HUES64 (cell line): ENCODE data around the gene ICOSLG.
"Not testable (repeated sequence)": the region's sequence is repeated elsewhere in the genome, so short reads cannot be mapped to it uniquely, and the experiment has no call there.

Source experiments
- H3K27ac ChIP-seq: 2 replicates; pipeline ENCODE4 v1.7.0; 2013; ENCODE audit warnings: low read depth, low read length, inconsistent platforms
- H3K27me3 ChIP-seq: 2 replicates; pipeline ENCODE4 v1.6.1; 2013; ENCODE audit warnings: mild to moderate bottlenecking, low read length; ENCODE audit not compliant: insufficient read depth
- H3K36me3 ChIP-seq: 2 replicates; pipeline ENCODE4 v1.6.1; 2013; ENCODE audit warnings: mild to moderate bottlenecking, low read length; ENCODE audit not compliant: insufficient read depth
- H3K4me1 ChIP-seq: 2 replicates; pipeline ENCODE4 v1.6.1; 2013; ENCODE audit warnings: mild to moderate bottlenecking, low read length, moderate library complexity; ENCODE audit not compliant: insufficient read depth
- H3K4me3 ChIP-seq: 2 replicates; pipeline ENCODE4 v1.5.1; 2013; ENCODE audit warnings: mild to moderate bottlenecking, low read length, moderate library complexity
- H3K9ac ChIP-seq: 2 replicates; pipeline ENCODE4 v1.6.1; 2013; ENCODE audit warnings: mild to moderate bottlenecking, low read depth, low read length
- H3K9me3 ChIP-seq: 2 replicates; pipeline ENCODE4 v1.6.1; 2013; ENCODE audit warnings: low read depth, low read length; ENCODE audit not compliant: insufficient read depth
- WGBS: fragments of 150-250, 120-280 bp; methylation state at CpG from one replicate; pipeline ENCODE4 v1.1.7; 2013; ENCODE audit warnings: missing lambda C conversion rate; 5-methylcytosine and 5-hydroxymethylcytosine counted together

The ICOSLG gene

GRCh38 chr21:44211978-44212377 is 28.8 kb downstream of the ICOSLG start:
- not testable (repeated sequence) for H3K4me3 ChIP-seq, H3K27me3 ChIP-seq, H3K4me1 ChIP-seq, H3K36me3 ChIP-seq, H3K9ac ChIP-seq, H3K27ac ChIP-seq, H3K9me3 ChIP-seq
- no CpG with 5 or more reads among the region's 2 CpGs for WGBS

DNA sequence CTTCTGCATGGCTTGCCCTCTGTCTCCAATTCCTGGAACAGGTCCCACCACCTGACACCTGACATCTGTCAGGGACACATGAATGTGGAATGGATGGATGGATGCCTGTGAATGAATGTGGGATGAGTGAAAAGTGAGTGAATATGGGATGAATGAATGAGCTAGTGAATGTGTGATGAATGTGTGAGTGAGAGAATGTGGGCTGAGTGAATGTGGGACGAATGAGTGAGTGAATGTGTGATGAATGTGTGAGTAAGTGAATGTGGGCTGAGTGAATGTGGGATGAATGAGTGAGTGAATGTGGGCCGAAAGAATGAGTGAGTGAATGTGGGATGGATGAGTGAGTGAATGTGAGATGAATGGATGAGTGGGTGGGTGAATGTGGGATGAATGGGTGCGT is 29.2 kb downstream of the ICOSLG start:
- not testable (repeated sequence) for H3K36me3 ChIP-seq, H3K9ac ChIP-seq, H3K9me3 ChIP-seq, H3K27me3 ChIP-seq, H3K4me3 ChIP-seq, H3K27ac ChIP-seq, H3K4me1 ChIP-seq
- no CpG with 5 or more reads among the region's 3 CpGs for WGBS

DNA sequence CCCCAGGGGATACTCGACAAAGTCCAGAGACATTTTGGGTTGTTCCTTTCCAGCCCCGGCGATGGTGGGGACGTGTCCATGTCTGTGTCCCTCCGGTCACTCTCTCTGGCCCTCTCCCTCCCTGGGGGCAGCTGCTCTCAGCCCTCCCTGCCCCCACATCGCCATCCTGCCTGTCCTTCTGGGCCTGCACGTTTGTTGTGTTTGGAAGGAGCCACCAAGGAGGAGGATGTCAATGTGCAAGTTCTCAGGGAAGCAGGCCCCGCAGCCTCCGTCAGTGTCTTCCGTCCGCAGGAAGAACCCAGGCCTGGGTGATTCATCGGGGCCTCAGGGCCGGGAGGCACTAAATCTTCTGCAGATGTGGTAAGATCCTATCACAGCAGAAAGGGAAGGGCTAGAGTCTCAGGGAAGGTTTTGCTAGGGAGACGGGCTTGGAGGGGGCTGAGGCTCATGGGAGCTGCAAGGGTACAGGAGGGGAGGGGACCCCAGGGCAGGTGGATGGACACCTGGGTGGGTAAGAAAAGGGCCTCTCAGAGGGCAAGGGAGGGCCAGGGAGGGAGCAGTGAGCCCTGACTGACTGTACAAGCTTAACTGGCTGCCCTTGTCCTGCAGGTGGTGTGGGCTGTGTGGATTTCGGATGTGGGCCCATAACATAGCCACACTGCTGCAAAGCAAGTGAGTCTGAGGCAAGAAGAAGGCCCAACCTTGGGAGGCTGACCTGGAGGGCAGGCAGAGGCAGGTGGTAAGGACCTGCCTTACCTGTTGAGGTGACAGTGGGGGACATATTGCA is 32.7 kb downstream of the ICOSLG start:
- not testable (repeated sequence) for H3K9ac ChIP-seq, H3K27ac ChIP-seq, H3K27me3 ChIP-seq, H3K9me3 ChIP-seq, H3K36me3 ChIP-seq, H3K4me1 ChIP-seq, H3K4me3 ChIP-seq
- WGBS: no CpG with 5 or more reads among the region's 15 CpGs

GRCh38 chr21:44206698-44207676 is 33.8 kb downstream of the ICOSLG start:
- H3K9ac ChIP-seq, H3K9me3 ChIP-seq, H3K36me3 ChIP-seq, H3K27me3 ChIP-seq, H3K4me1 ChIP-seq, H3K4me3 ChIP-seq, H3K27ac ChIP-seq: not testable (repeated sequence)
- WGBS: no CpG with 5 or more reads among the region's 33 CpGs

- not testable (repeated sequence) for H3K9ac ChIP-seq, H3K4me1 ChIP-seq, H3K4me3 ChIP-seq, H3K27ac ChIP-seq, H3K27me3 ChIP-seq, H3K36me3 ChIP-seq, H3K9me3 ChIP-seq
- WGBS: no CpG with 5 or more reads among the region's 24 CpGs
Measured at GRCh38 chr21:44206187-44206586, 34.6 kb downstream of the ICOSLG start.

GRCh38 chr21:44202590-44203299 is 38.0 kb downstream of the ICOSLG start:
- H3K4me1 ChIP-seq, H3K27ac ChIP-seq, H3K9ac ChIP-seq, H3K27me3 ChIP-seq, H3K36me3 ChIP-seq, H3K4me3 ChIP-seq, H3K9me3 ChIP-seq: not testable (repeated sequence)
- WGBS: no CpG with 5 or more reads among the region's 30 CpGs

DNA sequence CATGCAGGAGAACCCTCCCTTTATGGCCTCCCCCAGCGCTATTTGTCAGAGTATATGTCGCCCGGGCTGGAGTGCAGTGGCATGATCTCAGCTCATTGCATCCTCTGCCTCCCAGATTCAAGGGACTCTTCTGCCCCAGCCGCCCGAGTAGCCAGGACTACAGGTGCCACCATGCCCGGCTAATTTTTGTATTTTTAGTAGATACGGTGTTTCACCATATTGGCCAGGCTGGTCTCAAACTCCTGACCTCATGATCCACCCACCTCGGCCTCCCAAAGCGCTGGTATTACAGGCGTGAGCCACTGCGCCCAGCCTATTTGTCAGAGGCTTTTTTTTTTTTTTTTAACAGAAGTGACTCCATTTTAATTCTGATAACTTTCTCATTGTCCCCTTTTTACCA is 40.7 kb downstream of the ICOSLG start:
- not testable (repeated sequence) for H3K4me1 ChIP-seq, H3K36me3 ChIP-seq, H3K9ac ChIP-seq, H3K4me3 ChIP-seq, H3K27ac ChIP-seq, H3K27me3 ChIP-seq, H3K9me3 ChIP-seq
- no CpG with 5 or more reads among the region's 11 CpGs for WGBS

DNA sequence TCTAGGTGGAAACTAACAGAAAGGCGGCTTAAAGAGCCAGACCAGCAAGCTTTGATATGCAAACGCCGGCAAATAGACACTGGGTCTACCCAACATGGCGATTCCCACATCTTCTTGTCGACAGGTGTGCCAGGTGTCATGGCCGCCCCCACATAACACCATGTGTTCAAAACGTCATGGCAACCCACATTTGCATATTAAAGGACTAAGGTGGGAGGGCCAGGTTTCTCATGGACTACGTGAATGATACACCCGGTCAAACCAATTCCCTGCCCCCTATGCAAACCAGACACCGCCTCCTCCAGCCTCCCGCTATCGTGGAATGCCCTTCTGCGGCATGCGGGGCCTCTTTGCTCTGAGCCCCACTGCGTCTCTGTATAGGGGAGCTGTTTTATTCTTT is 41.3 kb downstream of the ICOSLG start:
- no peak overlapping the region for H3K4me3 ChIP-seq
- H3K9ac ChIP-seq: no peak overlapping the region
- H3K27ac ChIP-seq: no peak overlapping the region
- H3K36me3 ChIP-seq: no peaks in the 10 kb centered on the region
- H3K4me1 ChIP-seq: no peaks in the 10 kb centered on the region
- no peaks in the 10 kb centered on the region for H3K9me3 ChIP-seq
- no peaks in the 10 kb centered on the region for H3K27me3 ChIP-seq
- WGBS: no CpG with 5 or more reads among the region's 15 CpGs

GRCh38 chr21:44197156-44197516 is 43.6 kb downstream of the ICOSLG start:
- H3K9me3 ChIP-seq, H3K36me3 ChIP-seq, H3K27ac ChIP-seq, H3K27me3 ChIP-seq, H3K9ac ChIP-seq, H3K4me3 ChIP-seq, H3K4me1 ChIP-seq: not testable (repeated sequence)
- no CpG with 5 or more reads among the region's 21 CpGs for WGBS

GRCh38 chr21:44196212-44197155 is 44.3 kb downstream of the ICOSLG start:
- H3K9me3 ChIP-seq, H3K27me3 ChIP-seq, H3K36me3 ChIP-seq, H3K4me3 ChIP-seq, H3K9ac ChIP-seq, H3K4me1 ChIP-seq, H3K27ac ChIP-seq: not testable (repeated sequence)
- no CpG with 5 or more reads among the region's 22 CpGs for WGBS
